NCI-H2081 treated with DMSO at 0.1 percent for 48 hours (cell line): Measurements from ENCODE around the gene APOLD1.
"Not testable (repeated sequence)": the region's sequence is repeated elsewhere in the genome, so short reads cannot be mapped to it uniquely, and the experiment has no call there.

Experiments used
- DNase-seq: peaks from one replicate; lab custom pipeline; 2025; lab: John Stamatoyannopoulos, UW

The APOLD1 gene

GRCh38 chr12:12807970-12808702, 22.7 kb downstream of the APOLD1 start:
- no peak for DNase-seq

- no peak for DNase-seq
Measured at GRCh38 chr12:12810553-12811021, 25.1 kb downstream of the APOLD1 start.

GRCh38 chr12:12811343-12811742, 25.9 kb downstream of the APOLD1 start:
- DNase-seq: no peak

- DNase-seq: no peak
Measured at GRCh38 chr12:12812174-12812573, 26.7 kb downstream of the APOLD1 start.

- DNase-seq: no peak
Measured at GRCh38 chr12:12812618-12813119, 27.2 kb downstream of the APOLD1 start.

GRCh38 chr12:12813120-12814101, 28.0 kb downstream of the APOLD1 start, which contains the start of gene DDX47:
Gene DDX47, plus strand, starts transcription at chr12:12813346. Its CDS starts 22 bp downstream, at chr12:12813368.
- peak; percentile 80 for DNase-seq

GRCh38 chr12:12817616-12818015, 32.2 kb downstream of the APOLD1 start:
- no peak for DNase-seq

- DNase-seq: no peak
Measured at GRCh38 chr12:12818701-12819100, 33.2 kb downstream of the APOLD1 start.

- DNase-seq: no peak
Measured at GRCh38 chr12:12819221-12819620, 33.8 kb downstream of the APOLD1 start.

- no peak for DNase-seq
Measured at GRCh38 chr12:12819752-12820311, 34.4 kb downstream of the APOLD1 start.

GRCh38 chr12:12820376-12820775, 34.9 kb downstream of the APOLD1 start:
- not testable (repeated sequence) for DNase-seq

GRCh38 chr12:12821975-12822374, 36.5 kb downstream of the APOLD1 start:
- no peak for DNase-seq

GRCh38 chr12:12822886-12823285, 37.4 kb downstream of the APOLD1 start:
- DNase-seq: no peak

GRCh38 chr12:12823300-12823699, 37.8 kb downstream of the APOLD1 start:
- no peak for DNase-seq

GRCh38 chr12:12823811-12824210, 38.4 kb downstream of the APOLD1 start:
- DNase-seq: no peak

GRCh38 chr12:12835378-12836146, 50.1 kb downstream of the APOLD1 start:
- DNase-seq: no peak

GRCh38 chr12:12836571-12836970, 51.1 kb downstream of the APOLD1 start:
- DNase-seq: no peak

GRCh38 chr12:12837025-12837812, 51.8 kb downstream of the APOLD1 start:
- DNase-seq: peak; percentile 21

- DNase-seq: no peak
Measured at GRCh38 chr12:12837813-12838153, 52.3 kb downstream of the APOLD1 start.

GRCh38 chr12:12839003-12839395, 53.5 kb downstream of the APOLD1 start:
- DNase-seq: no peak

GRCh38 chr12:12839439-12839838, 54.0 kb downstream of the APOLD1 start:
- not testable (repeated sequence) for DNase-seq
